NCI-H128 (cell line): ENCODE data around the gene GABBR2.

ENCODE experiments used
- DNase-seq: peaks from one replicate; lab custom pipeline; 2025; ENCODE audit not compliant: unreplicated experiment; lab: John Stamatoyannopoulos, UW

The GABBR2 gene

DNA sequence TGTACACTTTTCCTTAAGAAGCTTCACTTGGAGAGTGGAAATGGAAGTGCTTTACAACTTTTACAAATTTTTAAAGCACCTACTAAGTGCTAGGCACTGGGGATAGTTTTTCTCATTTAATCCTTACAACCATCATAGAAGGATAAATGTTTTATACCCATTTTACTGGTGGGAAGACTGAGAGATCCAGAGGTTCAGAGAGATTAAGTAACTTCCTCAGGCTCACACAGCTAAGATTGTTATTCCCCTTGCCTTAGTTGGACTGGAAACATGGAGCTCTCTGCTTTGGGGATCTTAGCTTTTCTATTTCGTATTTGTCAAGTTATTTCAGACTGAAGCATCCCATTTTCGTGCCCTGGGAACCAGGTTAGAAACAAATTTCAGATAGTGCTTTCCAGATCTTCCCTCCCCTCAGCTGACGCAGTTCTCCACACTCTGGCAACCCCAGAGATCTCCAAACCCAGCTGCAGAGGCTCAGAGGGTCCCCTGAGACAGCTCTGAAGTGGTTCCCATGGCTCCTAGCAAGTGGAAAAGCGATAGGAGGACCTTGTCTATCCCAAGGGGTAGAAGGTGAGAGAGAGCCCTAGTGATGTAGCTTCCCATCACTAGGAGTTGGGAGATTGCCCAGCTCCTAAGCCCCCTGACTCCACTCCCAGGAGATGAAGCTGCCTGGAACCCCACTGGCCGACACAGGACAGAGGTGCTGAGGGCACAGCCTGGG, 16.2 kb upstream of the GABBR2 start:
- no peak for DNase-seq

DNA sequence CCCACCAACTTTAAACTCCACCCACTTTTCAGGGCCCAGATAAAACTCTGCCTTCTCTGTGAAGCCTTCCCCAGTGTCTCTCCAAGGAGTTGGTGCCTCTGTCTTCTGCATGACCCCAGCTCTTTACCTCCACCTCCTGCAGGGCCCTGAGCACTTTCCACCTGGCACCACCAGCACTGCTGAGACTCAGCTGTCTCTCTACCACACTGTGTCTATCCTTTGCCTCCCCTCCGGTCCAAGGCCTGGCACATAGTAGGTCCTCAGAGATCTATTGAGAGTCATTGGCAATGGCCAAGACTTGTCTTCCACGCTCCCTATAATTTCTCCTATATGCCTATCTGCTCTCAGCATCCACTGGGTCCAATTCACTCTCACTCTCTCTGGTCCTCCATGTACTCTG, 12.9 kb upstream of the GABBR2 start:
- DNase-seq, result no peak

DNA sequence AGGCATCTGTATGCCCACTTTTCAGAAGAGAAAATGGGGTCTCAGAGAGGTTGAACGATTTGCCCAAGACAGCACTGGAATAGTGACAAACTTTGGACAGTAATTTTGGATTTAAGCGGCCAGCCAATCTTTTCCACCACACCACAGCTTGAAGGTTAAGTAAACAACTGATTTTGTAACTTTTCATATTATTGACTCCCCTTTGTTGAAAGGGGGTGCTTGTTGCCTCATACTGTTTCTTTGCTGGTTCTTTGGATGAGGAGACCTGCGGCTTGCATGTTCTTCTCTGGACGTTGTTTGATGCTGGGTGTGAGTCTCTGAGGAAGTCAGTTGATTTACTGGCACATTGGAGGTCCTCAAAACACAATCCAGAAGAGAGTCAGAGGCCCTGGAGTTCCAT, 11.7 kb upstream of the GABBR2 start:
- DNase-seq, result no peak

DNA sequence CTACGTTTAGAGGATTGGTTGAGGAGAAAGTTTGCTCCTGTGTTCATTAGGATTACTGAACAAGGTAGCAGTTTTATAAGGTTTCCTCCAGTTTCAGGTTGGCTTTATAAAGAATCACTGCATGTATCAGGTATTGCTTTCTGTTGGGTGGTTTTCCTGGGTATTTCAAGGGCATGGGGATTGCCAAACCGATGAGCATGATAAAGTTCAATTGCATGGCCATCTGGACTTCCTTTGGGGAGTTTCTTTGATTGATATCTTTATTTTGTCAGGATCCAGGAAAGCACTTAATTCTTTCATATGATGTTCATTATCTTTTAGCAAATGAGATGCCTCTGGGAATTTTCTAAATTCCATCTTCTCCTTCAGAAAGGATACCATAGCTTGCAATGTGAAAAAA, 10.3 kb upstream of the GABBR2 start:
- DNase-seq, result no peak

DNA sequence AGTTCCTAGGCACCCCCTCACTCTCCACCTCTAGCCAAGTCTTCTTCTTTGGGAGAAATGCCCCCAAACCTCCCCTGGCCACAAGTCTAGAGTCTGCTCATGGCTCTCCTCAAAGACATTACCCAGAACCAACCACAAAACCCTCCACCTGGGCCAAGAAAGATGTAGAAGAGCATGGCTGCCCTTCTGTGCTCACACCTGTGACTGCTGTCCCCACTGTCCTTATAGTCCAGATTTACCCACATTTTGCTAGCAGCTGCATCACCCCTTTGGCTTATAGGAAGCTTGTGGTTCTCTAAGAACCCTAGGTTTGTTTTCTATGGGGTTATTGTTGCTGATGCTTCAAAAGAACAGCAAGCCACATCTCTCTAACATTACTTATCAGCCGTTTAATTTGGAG, 6.1 kb upstream of the GABBR2 start:
- no peak for DNase-seq

DNA sequence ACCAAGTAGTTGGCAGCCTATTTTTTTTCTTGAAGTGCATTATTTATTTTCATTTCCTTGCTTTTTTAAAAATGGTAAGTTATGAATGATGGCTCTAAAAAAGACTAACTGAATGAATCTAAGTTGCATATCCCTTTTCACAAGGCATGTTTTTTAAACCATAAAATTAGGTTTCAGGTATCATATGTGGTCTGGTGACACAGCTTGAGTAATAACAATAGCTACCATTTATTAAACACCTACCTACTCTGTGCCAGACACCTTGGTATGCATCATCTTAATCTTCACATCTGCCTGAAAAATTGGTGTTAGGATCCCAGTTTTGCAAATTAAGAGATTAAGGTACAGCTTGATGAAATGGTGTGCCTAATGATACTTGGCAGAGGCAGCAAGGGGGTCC, 4.3 kb upstream of the GABBR2 start:
- no peak for DNase-seq

DNA sequence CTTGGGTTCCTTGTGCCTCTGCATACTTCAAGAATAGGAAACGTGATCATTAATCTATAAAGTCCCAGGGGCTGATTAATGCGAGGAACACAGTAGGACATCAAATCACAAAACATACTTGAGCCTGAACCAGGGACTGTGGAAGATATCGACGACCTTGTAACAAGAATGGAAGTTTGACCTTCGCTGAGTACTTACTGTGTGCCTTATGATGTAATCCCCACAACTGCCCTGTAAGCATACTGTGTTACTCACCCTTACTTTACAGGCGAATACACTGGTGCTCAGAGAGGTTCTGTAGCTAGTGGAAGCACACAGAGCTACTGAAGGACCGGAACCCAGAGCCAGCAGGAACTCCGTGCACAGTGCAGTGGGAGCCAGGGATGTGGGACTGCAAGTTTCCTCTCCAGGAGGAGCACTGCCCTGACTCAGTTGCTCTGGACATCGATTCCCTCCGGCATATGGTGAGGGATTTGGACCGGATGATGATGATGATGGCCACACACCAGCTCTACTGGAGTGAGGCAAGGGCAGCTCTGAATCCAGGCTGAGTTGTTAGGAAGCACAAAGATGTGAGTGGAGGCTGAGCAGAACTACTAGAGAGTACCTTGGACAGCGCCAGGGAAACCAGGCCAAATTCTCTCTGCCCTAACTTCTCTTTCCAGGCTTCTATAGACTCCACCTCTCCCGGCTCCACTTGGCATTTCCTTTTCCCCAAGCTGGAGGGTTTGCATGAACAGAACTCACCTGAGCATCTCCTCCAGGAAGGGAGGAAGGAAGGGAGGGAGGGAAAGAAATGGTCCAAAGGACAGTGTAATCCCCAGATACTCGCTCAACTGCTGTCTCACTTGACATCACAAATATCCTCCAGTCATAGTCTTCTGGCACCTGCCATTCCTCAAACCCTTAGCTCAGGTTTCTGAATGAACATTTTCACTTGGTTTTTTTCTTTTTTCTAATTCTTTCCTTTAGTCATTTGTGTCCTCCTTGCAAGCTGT, 1.5 kb upstream of the GABBR2 start:
- DNase-seq, result no peak

DNA sequence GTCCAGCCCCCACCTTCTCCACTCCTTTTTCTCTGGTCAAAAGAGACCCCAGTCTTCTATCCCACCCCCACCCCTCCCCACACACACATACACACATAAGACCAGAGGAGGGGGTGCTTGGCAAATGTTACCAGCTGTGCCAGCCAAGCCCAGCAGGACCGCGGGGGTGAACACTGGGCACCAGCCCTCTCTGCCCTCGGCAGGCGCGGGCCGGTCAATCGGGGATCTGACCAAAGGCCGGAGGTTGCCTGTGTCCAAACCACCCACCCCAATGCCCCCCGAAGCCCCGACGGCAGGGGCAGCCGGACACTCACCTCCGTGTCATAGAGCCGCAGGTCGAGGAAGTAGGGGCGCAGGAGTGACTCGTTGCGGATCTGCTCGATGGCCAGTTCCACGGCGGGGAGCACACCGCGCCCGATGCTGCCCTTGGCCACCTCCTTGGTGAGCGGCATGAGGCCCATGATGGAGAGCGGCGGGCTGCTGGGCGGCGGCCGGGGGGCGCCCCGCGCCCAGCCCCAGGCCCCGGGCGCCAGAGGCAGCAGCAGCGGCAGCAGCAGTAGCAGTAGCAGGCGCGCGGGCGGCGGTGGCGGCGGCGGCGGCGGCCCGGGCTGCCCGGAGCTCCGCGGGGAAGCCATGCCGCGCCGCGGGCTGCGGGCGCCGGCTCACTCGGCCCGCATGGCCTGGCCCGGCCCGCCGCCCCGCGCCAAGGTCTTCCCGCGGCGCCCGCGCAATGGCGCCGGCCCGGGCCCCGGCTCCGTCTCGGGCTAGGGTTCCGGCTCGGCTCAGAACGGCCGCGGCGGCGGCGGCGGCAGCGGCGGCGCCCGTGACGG, 417 bp downstream of the GABBR2 start:
- no peak for DNase-seq

DNA sequence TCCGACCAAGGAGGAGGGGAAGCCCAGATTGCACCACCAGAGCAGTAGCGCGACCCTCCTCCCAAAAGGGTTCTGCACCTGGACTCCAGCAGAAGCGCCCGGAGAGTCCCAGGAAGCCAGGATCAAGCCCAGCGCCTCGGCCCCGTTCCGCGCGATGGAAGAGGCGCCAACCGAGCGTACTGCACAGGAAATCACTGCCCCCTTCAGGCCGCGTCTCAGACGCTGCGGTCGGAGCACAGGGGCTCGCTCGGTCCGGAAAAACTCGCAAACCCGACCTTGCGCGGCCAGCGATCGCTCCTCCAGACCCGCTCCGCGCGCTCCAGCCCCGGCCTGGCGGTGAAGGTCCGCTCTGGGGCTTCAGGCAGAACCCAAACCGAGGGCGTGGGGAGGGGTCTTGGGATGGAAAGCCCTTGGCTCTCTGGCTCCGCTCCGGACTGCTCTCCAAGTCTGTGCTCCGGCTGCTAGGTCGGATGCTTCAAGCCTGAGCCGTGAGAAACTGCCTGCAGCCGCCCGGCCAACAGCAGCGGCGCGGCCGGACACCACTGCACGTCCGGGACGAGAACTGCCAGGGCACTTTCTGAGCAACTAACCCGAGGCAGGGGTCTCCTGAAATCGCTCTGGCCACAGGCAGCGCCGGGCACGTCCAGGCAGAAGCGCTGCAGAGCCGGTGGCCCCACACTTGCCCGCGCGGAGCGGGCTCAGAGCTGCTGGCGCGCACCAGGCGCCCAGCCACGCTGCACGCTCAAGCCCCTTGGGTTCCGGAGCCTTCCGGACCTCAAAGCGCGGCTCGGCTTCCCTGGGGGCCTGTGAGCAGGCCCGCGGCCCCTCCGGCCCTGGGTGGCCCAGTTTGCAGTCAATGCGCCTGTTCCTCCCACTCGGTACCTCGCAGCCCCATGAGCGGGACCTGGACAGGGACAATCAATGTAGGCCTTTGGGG, 1.3 kb downstream of the GABBR2 start:
- DNase-seq, result peak; percentile 68

DNA sequence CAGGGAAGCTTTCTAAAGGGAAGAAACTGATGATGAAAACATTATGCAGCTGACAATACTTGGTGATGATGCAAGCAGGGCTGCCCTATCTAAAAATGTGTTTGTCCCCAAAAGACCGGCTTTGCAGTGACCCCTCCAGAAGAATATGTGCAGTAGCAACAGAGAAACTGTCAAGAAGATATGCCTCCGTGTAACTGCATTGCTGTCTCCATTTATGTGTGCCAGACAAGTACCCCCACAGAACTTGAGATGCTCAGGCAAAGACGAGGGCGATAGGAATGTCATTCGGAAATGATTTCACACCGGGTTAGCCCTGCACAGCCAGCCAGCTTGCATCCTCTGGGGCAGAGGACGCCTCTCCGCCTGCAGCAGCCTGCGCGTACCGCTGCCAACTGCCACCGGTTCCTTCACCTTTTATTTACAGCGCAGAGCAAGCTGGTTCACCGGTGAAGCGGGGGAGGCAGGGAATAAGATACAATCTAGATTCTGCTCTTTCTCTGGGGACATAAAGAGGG, 2.0 kb downstream of the GABBR2 start:
- no peak for DNase-seq

DNA sequence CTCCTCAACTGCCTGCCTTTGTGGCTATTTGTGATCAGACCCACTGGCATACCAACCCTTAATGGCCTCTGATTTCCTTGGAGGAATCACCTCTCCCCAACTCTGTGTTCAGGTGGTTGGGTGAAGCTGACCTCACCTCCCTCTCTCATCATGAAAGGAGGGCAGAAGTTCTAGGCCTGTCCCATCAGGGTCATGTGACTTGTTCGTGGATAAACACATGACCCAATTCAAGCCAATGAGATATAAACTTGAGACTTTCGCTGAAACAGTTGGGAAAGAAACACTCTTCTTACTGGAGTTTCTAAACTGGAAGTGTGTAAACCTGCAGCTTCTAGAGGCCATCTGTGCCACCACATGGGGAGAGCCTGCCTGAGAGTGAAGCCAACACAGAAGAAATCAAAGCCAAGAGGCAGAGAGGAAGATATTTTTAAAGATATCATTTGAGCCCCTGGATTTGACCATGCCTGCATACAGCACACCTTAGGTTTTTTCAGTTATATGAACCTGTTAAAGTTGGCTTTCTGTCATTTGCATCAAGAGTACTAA, 5.8 kb downstream of the GABBR2 start:
- DNase-seq, result no peak

DNA sequence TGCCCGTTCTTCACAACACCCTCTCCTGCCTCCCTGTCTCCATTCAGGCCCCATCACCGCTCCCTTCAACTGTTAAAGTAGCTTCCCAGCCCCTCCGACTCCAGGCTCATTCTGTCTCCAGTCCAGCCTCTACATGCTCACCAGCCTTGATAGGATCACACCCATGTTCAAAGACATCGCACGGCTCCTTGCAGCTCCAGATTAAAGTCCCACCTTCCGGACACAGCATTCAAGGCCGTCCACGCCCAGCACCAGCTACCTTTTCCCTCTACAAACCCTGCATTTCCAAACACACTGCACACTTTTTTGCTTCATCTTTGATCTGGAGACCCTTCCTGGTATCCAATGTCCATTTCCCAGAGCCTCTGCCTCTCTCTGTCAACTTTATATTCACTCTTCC, 6.4 kb downstream of the GABBR2 start:
- no peak for DNase-seq

DNA sequence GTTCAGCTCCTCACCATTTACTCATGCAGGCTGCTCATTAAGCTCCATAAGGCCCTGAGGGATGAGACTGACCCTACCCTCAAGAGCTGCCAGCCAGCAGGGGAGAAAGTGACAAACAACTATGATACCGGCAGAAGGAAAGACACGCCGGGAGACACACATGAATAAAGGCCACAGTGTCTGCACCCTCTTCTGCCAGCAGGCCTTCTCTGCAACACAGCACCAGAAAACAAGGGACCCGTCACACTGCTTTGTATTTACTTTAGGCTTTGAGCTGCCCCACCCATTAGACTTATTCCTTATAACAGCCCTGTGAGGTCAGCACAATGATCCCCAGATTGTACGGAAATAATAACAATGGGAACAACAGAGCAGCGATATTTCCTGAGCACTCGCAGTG, 7.2 kb downstream of the GABBR2 start:
- DNase-seq, result no peak

DNA sequence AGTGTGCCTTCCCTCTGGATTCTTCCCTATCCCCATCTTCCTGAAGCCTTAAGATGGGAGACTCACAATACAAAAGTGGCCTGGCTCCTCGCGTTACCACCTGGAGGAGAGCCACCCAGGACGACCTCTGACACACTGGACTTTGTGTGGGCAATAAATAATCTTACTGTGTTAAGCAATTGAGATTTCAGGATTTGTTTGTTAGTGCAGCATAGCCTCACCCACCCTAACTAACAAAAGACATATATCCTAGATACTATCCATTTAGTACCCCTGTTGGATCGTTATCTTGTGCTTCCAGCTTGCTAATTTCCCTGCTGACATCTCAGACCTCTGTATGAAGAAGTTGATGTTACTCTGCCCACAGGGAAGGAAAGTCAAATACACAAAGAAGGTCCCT, 7.9 kb downstream of the GABBR2 start:
- no peak for DNase-seq

DNA sequence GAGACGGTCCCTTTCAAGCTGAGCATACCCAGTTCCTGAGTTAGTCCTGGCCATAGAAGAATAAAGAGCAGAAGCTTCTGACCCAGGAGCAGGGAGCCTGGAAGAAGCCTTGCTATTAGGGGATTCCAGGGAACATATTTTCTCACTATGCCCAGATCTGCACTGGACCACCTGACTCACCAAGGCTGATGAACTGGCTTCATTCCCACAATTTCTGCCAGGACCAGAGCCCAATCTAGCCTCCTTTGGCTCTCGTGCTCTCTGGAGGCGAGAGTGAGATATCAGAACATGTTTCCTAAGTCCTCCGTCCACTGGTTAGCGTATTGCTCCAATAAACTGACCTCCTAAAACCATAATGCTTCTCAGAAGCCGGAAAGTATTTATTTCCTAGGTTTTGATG, 9.9 kb downstream of the GABBR2 start:
- no peak for DNase-seq

DNA sequence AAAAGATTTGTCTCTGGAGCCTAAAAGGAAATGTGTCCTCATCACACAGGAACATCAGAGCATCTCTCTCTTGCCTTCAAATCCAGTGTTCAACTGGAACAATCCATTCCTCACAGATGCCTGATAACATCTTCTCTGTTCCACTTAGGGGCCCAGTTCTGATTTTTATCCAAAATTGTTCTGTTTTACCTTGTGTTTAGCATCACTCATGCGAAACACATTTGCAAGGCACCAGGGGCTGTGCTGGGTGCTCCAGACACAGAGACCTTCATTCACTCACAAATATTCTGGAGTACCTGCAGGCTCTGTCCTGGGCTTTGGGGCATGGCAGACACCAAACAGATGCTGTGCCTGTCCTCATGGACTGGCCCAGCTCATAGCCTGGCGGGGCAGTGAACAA, 13.8 kb downstream of the GABBR2 start:
- no peak for DNase-seq

DNA sequence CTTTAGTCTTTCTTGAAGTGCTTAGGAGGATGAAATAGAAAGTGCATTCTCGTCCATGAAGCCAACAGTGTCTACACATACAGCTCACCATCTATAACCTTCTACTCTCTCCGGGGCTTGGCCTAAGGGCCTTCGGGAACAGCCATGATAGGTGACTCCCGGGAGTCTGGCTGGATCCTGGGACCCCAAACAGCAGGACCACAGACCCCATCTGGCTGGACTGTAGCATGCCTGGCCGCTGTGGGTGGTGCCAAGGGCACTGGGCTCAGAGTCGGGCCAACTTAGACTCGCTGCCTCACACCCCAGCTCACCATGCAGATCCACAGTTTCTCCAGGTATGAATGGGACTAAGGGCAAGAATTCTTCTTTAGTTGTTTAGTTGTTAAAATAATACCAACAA, 16.3 kb downstream of the GABBR2 start:
- DNase-seq, result no peak

DNA sequence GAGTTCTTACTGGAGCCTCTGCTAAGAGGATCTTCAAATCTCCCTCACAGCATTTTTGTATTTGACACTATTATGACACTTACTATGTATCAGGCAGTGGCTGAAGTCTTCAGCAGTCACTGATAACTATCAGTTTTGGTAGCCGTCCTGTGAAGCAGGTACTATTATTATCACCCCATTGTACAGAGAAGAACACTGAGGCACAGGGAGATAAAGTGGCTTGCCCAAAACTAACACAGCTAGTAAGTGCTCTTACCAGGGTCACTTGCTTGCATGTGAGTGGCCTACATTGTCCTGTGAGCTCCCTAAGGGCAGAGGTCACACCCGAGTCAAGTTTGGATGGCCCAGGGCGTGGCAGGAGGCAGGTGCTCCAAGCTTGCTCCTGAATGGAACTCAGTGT, 16.8 kb downstream of the GABBR2 start:
- no peak for DNase-seq

DNA sequence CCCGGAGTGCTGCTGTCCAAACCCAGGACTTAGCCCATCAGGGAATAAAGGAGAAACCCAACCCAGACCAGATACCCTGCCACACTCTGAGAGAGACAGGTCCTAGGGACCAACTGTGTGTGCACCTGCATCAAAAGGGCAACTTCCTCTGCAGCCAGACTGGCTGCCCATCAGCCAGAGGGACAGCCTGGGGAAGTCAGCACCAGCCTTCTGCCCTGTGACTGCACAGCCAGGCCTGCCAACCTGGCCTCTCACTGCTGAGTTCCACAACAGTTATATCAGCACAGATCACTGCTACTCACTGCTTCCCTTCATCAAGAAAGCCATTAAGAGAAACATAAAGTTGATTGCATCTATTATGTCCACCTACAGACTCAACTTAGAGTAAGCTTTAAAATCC, 18.0 kb downstream of the GABBR2 start:
- no peak for DNase-seq
